HepG2 (cell line): ENCODE measurements around the gene NDST1. TPM values are rescaled to one million over a fixed set of nuclear protein-coding genes. Genes with fewer than 3 reads are reported as not detected.

Source experiments
- CEBPZ ChIP-seq: IDR thresholded peaks from 2 replicates; pipeline ENCODE4 v1.6.1; 2012; ENCODE audit warnings: low read length, improper control_type of control experiment
- CHD2 ChIP-seq: IDR thresholded peaks from 2 replicates; pipeline ENCODE4 v1.6.1; 2011; ENCODE audit warnings: low read depth, low read length, improper control_type of control experiment
- HDAC1 ChIP-seq: sonication (generic); formaldehyde crosslinking; IDR thresholded peaks from 2 replicates; pipeline ENCODE4 v1.5.1; 2020; ENCODE audit warnings: mild to moderate bottlenecking, missing genetic modification reagents
- HMGA1 ChIP-seq: sonication (generic); formaldehyde crosslinking; conservative IDR thresholded peaks from 2 replicates; pipeline ENCODE4 v1.4.0; 2020; ENCODE audit warnings: missing genetic modification reagents
- HMGXB3 ChIP-seq: sonication (generic); formaldehyde crosslinking; IDR thresholded peaks from 2 replicates; pipeline ENCODE4 v1.4.0; 2020; ENCODE audit warnings: missing genetic modification reagents, borderline replicate concordance
- IKZF1 ChIP-seq: fragments of 450-650 bp; IDR thresholded peaks from 2 replicates; pipeline ENCODE4 v1.7.1; 2016
- KLF9 ChIP-seq: IDR thresholded peaks from 2 replicates; pipeline ENCODE4 v1.6.1; 2016; ENCODE audit warnings: low read depth
- MAF1 ChIP-seq: sonication (generic); formaldehyde crosslinking; IDR thresholded peaks from 2 replicates; pipeline ENCODE4 v1.5.0; 2020; ENCODE audit warnings: missing genetic modification reagents, borderline replicate concordance
- MYNN ChIP-seq: sonication (generic); formaldehyde crosslinking; IDR thresholded peaks from 2 replicates; pipeline ENCODE4 v1.4.0; 2020; ENCODE audit warnings: mild to moderate bottlenecking, low read depth, missing genetic modification reagents
- PRDM10 ChIP-seq: sonication (generic); formaldehyde crosslinking; IDR thresholded peaks from 2 replicates; pipeline ENCODE4 v1.4.0; 2020; ENCODE audit warnings: low read depth, missing genetic modification reagents
- RAD21 ChIP-seq: fragments of 450-650 bp; formaldehyde crosslinking; IDR thresholded peaks from 2 replicates; pipeline ENCODE4 v1.5.0; 2020; ENCODE audit warnings: mild to moderate bottlenecking
- RARG ChIP-seq: sonication (generic); formaldehyde crosslinking; IDR thresholded peaks from 2 replicates; pipeline ENCODE4 v1.4.0; 2020; ENCODE audit warnings: low read depth, mild to moderate bottlenecking, missing genetic modification reagents
- TIGD3 ChIP-seq: sonication (generic); formaldehyde crosslinking; IDR thresholded peaks from 2 replicates; pipeline ENCODE4 v1.5.1; 2020; ENCODE audit warnings: mild to moderate bottlenecking, missing genetic modification reagents, borderline replicate concordance
- TMF1 ChIP-seq: sonication (generic); formaldehyde crosslinking; IDR thresholded peaks from 2 replicates; pipeline ENCODE4 v1.8.1; 2022; ENCODE audit warnings: low read depth, missing genetic modification reagents
- TP53 ChIP-seq: sonication (generic); formaldehyde crosslinking; conservative IDR thresholded peaks from 2 replicates; pipeline ENCODE4 v1.4.0; 2020; ENCODE audit warnings: missing genetic modification reagents
- ZNF205 ChIP-seq: IDR thresholded peaks from 2 replicates; pipeline ENCODE4 v1.6.1; 2018; ENCODE audit warnings: missing biosample characterization, missing genetic modification reagents
- ZNF296 ChIP-seq: sonication (generic); formaldehyde crosslinking; conservative IDR thresholded peaks from 2 replicates; pipeline ENCODE4 v1.5.0; 2020; ENCODE audit warnings: mild to moderate bottlenecking, missing genetic modification reagents
- polyA plus RNA-seq, 8 experiments: library from polyadenylated mRNA; depleted of rRNA in 3 of 8; stranded (reverse) in 7 of 8; unstranded in 1 of 8; fragments of >200 nt; fragmentation: Illumina TruSeq in 4 of 8; extraction: Trizol in 4 of 8; gene quantifications; 2 replicates each; pipeline versions ENCODE4 v1.2.1 to v1.2.3, GENCODE V29; 2011 to 2016; ENCODE audit warnings: low read depth in 4 of 8, missing spikeins in 1 of 8, mixed read lengths in 1 of 8; ENCODE audit not compliant: insufficient read depth in 1 of 8
- total RNA-seq, 5 experiments: library from RNA; depleted of rRNA; stranded (reverse); fragments of >200 nt; fragmentation: Illumina TruSeq; extraction: Trizol; gene quantifications; 2 replicates each; pipeline ENCODE4 v1.2.3, GENCODE V29; 2016; ENCODE audit warnings: low read depth in 1 of 5

The NDST1 gene
- total and polyA plus RNA-seq, 2 of the 13 experiments (the other 11 are each of a cell fraction or from before 2014, with no cell fraction given): 23.8 to 26.2 TPM

GRCh38 chr5:150542933-150543445 lies 35.1 kb downstream of the NDST1 start (continued):
- TF ChIP-seq RAD21: no peak; the same call in 1 of the 2 replicates
- peak; percentile 97 for TF ChIP-seq ZNF205 (CRISPR knock-in tag)
- peak; percentile 95 for TF ChIP-seq ZNF296
- peak; percentile 90 for TF ChIP-seq PRDM10 (CRISPR knock-in tag)
- TF ChIP-seq MYNN (CRISPR knock-in tag): peak; percentile 77; the same call in 1 of the 2 replicates
- peak; percentile 91 for TF ChIP-seq HMGXB3 (CRISPR knock-in tag)
- TF ChIP-seq HMGA1 (CRISPR knock-in tag): no peak
- TF ChIP-seq HDAC1 (CRISPR knock-in tag): peak; percentile 100
- TF ChIP-seq IKZF1: no peak
- no peak for TF ChIP-seq CEBPZ
- TF ChIP-seq RARG: no peak
- no peak for TF ChIP-seq TMF1
- TF ChIP-seq CHD2: no peak
- TF ChIP-seq TP53 (CRISPR knock-in tag): 0 out of 2 replicates have a peak, but pooled peaks have one; percentile 79
- peak; percentile 92 for TF ChIP-seq TIGD3 (CRISPR knock-in tag)
- no peak for TF ChIP-seq KLF9 (CRISPR knock-in tag)
- TF ChIP-seq MAF1 (CRISPR knock-in tag): peak; percentile 84; the same call in 1 of the 2 replicates
